B cell (primary cell): ENCODE results near the gene HLCS. TPM values are rescaled to one million over a fixed set of nuclear protein-coding genes. Genes with fewer than 3 reads are reported as not detected.

ENCODE experiments used
- ATAC-seq: fragments of 200-7000 bp; cut with Tn5 transposase; one replicate; pipeline ENCODE4 v1.10.0; 2021; ENCODE audit warnings: low read depth, mild to moderate bottlenecking, moderate number of reproducible peaks, moderate library complexity
- CTCF ChIA-PET: fragments of 350-600 bp; sonication (Branson Sonifier 250); formaldehyde crosslinking; loops from one replicate; lab custom pipeline; 2021; ENCODE audit warnings: antibody characterized with exemption, inconsistent platforms; lab: Charles Lee
- POLR2A ChIA-PET: fragments of 350-600 bp; sonication (Branson Sonifier 250); formaldehyde crosslinking; loops from one replicate; lab custom pipeline; 2021; ENCODE audit warnings: antibody characterized with exemption; lab: Charles Lee
- DNase-seq: peaks from one replicate; pipeline ENCODE4 v3.0.0; 2013
- H2AFZ ChIP-seq: 2 replicates; pipeline ENCODE4 v1.6.1; 2012; ENCODE audit warnings: mild to moderate bottlenecking, low read depth, low read length; ENCODE audit not compliant: insufficient read depth, poor library complexity, severe bottlenecking
- H3K27ac ChIP-seq, 2 donors: 1 replicate in 1 of 2; 2 replicates in 1 of 2; pipeline ENCODE4 v1.5.1; 2012 to 2013; ENCODE audit warnings: low read length in 2 of 2, mild to moderate bottlenecking in 2 of 2, moderate library complexity in 1 of 2
- H3K27me3 ChIP-seq, 4 experiments: fragments of 200-600 bp in 1 of 4; sonication (generic) in 1 of 4; replicated peaks in 1 of 4; 1 replicate in 2 of 4; 2 replicates in 2 of 4; pipeline versions ENCODE4 v1.6.1 to v1.7.0; 2013 to 2016; ENCODE audit warnings: low read length in 3 of 4, mild to moderate bottlenecking in 2 of 4, mixed read lengths in 1 of 4, moderate library complexity in 1 of 4; ENCODE audit not compliant: insufficient read depth in 4 of 4, control insufficient read depth in 3 of 4; ENCODE audit errors: control extremely low read depth in 1 of 4
- H3K36me3 ChIP-seq, 2 experiments: replicated peaks in 1 of 2; 1 replicate in 1 of 2; 2 replicates in 1 of 2; pipeline versions ENCODE4 v1.6.1 to v1.7.1; 2013; ENCODE audit warnings: low read length in 1 of 2; ENCODE audit not compliant: insufficient read depth in 2 of 2, control insufficient read depth in 1 of 2; ENCODE audit errors: control extremely low read depth in 1 of 2, extremely low read depth in 1 of 2
- H3K4me1 ChIP-seq, 2 donors: fragments of 200-600 bp in 1 of 2; sonication (generic) in 1 of 2; 1 replicate in 1 of 2; 2 replicates in 1 of 2; pipeline versions ENCODE4 v1.5.1 to v1.6.1; 2013 to 2017; ENCODE audit warnings: low read length in 2 of 2; ENCODE audit not compliant: control insufficient read depth in 2 of 2, insufficient read depth in 2 of 2
- H3K4me2 ChIP-seq: replicated peaks from 2 replicates; pipeline ENCODE3; 2012; ENCODE audit warnings: mild to moderate bottlenecking, low read depth, low read length; ENCODE audit not compliant: poor library complexity, severe bottlenecking
- H3K4me3 ChIP-seq, 5 experiments: fragments of 200-600 bp in 1 of 5; sonication (generic) in 1 of 5; 1 replicate in 3 of 5; 2 replicates in 2 of 5; pipeline versions ENCODE4 v1.5.1 to v1.7.0; 2011 to 2016; ENCODE audit warnings: low read length in 4 of 5, mild to moderate bottlenecking in 4 of 5, low read depth in 2 of 5, control low read depth in 1 of 5, moderate library complexity in 1 of 5; ENCODE audit not compliant: insufficient read depth in 1 of 5; ENCODE audit errors: control extremely low read depth in 1 of 5, extremely low read depth in 1 of 5
- H3K79me2 ChIP-seq: fragments of 200-600 bp; sonication (generic); one replicate; pipeline ENCODE4 v1.6.0; 2016; ENCODE audit warnings: low read length; ENCODE audit not compliant: control insufficient read depth, insufficient read depth
- H3K9ac ChIP-seq: fragments of 200-600 bp; sonication (generic); 2 replicates; pipeline ENCODE4 v1.6.1; 2017; ENCODE audit warnings: mild to moderate bottlenecking, low read length, moderate library complexity
- H3K9me3 ChIP-seq, 3 donors: one replicate each; pipeline versions ENCODE4 v1.6.1 to v1.7.1; 2013; ENCODE audit warnings: low read length in 2 of 3; ENCODE audit not compliant: control insufficient read depth in 2 of 3, insufficient read depth in 1 of 3; ENCODE audit errors: control extremely low read depth in 1 of 3
- H4K20me1 ChIP-seq: 2 replicates; pipeline ENCODE4 v1.6.0; 2012; ENCODE audit warnings: mild to moderate bottlenecking, low read length; ENCODE audit not compliant: insufficient read depth, control insufficient read depth, poor library complexity, severe bottlenecking
- H3K27ac Mint-ChIP-seq: one replicate; pipeline ENCODE4 v1.8.0; 2021; ENCODE audit warnings: mixed read lengths
- H3K27me3 Mint-ChIP-seq: one replicate; pipeline ENCODE4 v1.8.0; 2021; ENCODE audit warnings: mixed read lengths
- H3K4me1 Mint-ChIP-seq: one replicate; pipeline ENCODE4 v1.8.0; 2021; ENCODE audit warnings: mixed read lengths
- H3K4me3 Mint-ChIP-seq: one replicate; pipeline ENCODE4 v1.8.0; 2021; ENCODE audit warnings: mixed read lengths
- H3K9me3 Mint-ChIP-seq: one replicate; pipeline ENCODE4 v1.8.0; 2022; ENCODE audit warnings: mixed read lengths; ENCODE audit not compliant: insufficient read depth
- EZH2 ChIP-seq: IDR thresholded peaks from 2 replicates; pipeline ENCODE4 v1.6.1; 2012; ENCODE audit warnings: borderline replicate concordance, low read depth, mild to moderate bottlenecking, moderate library complexity, low read length; ENCODE audit not compliant: insufficient read depth, poor library complexity, severe bottlenecking
- WGBS: methylation state at CpG from one replicate; pipeline ENCODE4 v1.1.5; 2013; ENCODE audit warnings: missing lambda C conversion rate; ENCODE audit not compliant: insufficient coverage; 5-methylcytosine and 5-hydroxymethylcytosine counted together
- intact Hi-C: fragments of 100-400 bp; cut with micrococcal nuclease; formaldehyde crosslinking; loops from one replicate; pipeline ENCODE4 v1.10.0; 2022
- polyA plus RNA-seq: library from polyadenylated mRNA; depleted of rRNA; stranded (reverse); fragments of >200 nt; gene quantifications from 2 replicates; pipeline ENCODE4 v1.2.3, GENCODE V29; 2012
- total RNA-seq, 2 donors: library from RNA; stranded (reverse); fragments of 120-200 nt in 1 of 2; gene quantifications; 1 replicate in 1 of 2; 2 replicates in 1 of 2; pipeline versions ENCODE4 v1.2.3 to v1.2.4, GENCODE V29; 2013 to 2022
- TF ChIP-seq, protein P1 (sequence below): fragments of 200-600 bp; IDR thresholded peaks from one replicate; pipeline ENCODE4 v1.8.0; 2022; ENCODE audit warnings: antibody characterized with exemption, mild to moderate bottlenecking

The HLCS gene
- total and polyA plus RNA-seq, 2 donors (not counting 1 experiment from before 2014, with no cell fraction given), result 4.4 to 14.7 TPM

DNA sequence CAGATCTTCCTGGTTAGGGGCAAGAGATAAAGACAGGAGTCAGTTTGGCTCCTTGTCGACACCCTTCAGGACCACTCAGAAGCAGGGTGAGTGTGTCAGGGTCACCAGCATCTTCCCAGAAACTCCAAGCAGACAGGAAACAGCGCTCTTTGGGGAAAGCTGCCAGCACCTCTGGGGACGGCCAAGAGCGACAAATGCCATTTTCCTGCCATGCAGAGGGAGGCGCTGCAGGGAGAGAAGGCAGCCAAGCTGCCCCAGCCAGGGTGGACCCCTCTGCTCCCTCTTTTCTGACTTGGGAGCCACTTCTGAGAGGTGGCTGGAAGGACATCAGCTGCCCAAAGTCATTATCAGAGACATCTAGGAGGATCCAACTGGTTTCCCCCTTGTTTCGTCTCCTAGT, 238.6 kb downstream of the HLCS start:
- 93% methylated on average over 6 of the region's 6 CpGs for WGBS
- H3K4me1 ChIP-seq, result no peaks in the 10 kb centered on the region
- ATAC-seq (no peak), DNase-seq (no peak)
- POLR2A ChIA-PET, result no interaction called here
- H3K27ac Mint-ChIP-seq, result no peak overlapping the region
- no peaks in the 10 kb centered on the region for H3K36me3 ChIP-seq
- no peak overlapping the region for H3K4me2 ChIP-seq
- no peaks in the 10 kb centered on the region for H4K20me1 ChIP-seq
- H3K27ac ChIP-seq, result no peak overlapping the region
- no peaks in the 10 kb centered on the region for H3K79me2 ChIP-seq
- H3K27me3 Mint-ChIP-seq, result peaks cover 4% of the 10 kb centered on the region
- H3K9me3 ChIP-seq, result peaks cover 0 to 5% (median 0%) of the 10 kb centered on the region in 3 donors
- no peaks in the 10 kb centered on the region for H3K4me1 Mint-ChIP-seq
- no peak overlapping the region for H3K4me3 ChIP-seq
- H3K4me3 Mint-ChIP-seq, result no peak overlapping the region
- no peak overlapping the region for H2AFZ ChIP-seq
- H3K9ac ChIP-seq, result no peak overlapping the region
- no peak for TF ChIP-seq EZH2
- TF ChIP-seq, protein P1, sequence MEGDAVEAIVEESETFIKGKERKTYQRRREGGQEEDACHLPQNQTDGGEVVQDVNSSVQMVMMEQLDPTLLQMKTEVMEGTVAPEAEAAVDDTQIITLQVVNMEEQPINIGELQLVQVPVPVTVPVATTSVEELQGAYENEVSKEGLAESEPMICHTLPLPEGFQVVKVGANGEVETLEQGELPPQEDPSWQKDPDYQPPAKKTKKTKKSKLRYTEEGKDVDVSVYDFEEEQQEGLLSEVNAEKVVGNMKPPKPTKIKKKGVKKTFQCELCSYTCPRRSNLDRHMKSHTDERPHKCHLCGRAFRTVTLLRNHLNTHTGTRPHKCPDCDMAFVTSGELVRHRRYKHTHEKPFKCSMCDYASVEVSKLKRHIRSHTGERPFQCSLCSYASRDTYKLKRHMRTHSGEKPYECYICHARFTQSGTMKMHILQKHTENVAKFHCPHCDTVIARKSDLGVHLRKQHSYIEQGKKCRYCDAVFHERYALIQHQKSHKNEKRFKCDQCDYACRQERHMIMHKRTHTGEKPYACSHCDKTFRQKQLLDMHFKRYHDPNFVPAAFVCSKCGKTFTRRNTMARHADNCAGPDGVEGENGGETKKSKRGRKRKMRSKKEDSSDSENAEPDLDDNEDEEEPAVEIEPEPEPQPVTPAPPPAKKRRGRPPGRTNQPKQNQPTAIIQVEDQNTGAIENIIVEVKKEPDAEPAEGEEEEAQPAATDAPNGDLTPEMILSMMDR, result no peak
- no peaks in the 10 kb centered on the region for H3K9me3 Mint-ChIP-seq
- CTCF ChIA-PET, result no interaction called here
- no peaks in the 10 kb centered on the region for H3K27me3 ChIP-seq
- intact Hi-C loops, result no loop called here

GRCh38 chr21:36725793-36726386, 240.6 kb downstream of the HLCS start:
- ATAC-seq, result no peak
- Mint-ChIP-seq H3K4me1 (no peaks in the 10 kb centered on the region), H3K4me3 (no peak overlapping the region), H3K9me3 (no peaks in the 10 kb centered on the region), H3K27ac (no peak overlapping the region), H3K27me3 (peaks cover 11% of the 10 kb centered on the region)
- Histone ChIP-seq H3K79me2 (no peaks in the 10 kb centered on the region), H3K4me2 (no peak overlapping the region), H2AFZ (no peak overlapping the region), H4K20me1 (no peaks in the 10 kb centered on the region), H3K9me3 (peaks cover 0 to 5% (median 0%) of the 10 kb centered on the region in 3 donors), H3K9ac (no peak overlapping the region), H3K4me3 (no peak overlapping the region), H3K4me1 (no peaks in the 10 kb centered on the region), H3K36me3 (no peaks in the 10 kb centered on the region), H3K27me3 (no peaks in the 10 kb centered on the region), H3K27ac (no peak overlapping the region)
- intact Hi-C loops, result no loop called here
- ChIA-PET CTCF (no interaction called here), POLR2A (no interaction called here)
- TF ChIP-seq EZH2, result no peak
- TF ChIP-seq, protein P1, result no peak
- WGBS, result 97% methylated on average over 11 of the region's 12 CpGs
- no peak for DNase-seq
